A204.1 (cell line): ENCODE results near the gene MRPL43.

Source experiments
- FAIRE-seq: peaks from 2 replicates; lab custom pipeline; 2012; peaks lifted over from hg19 to GRCh38; lab: Jason Lieb, UNC

Gene MRPL43

GRCh38 chr10:101002456-101002855, 15.2 kb upstream of the MRPL43 start:
- FAIRE-seq: no peak

GRCh38 chr10:101001659-101002035, 14.3 kb upstream of the MRPL43 start:
- no peak for FAIRE-seq

- FAIRE-seq: no peak
Measured at GRCh38 chr10:101000915-101001658, 13.8 kb upstream of the MRPL43 start.

GRCh38 chr10:101000127-101000914, 13.0 kb upstream of the MRPL43 start:
- no peak for FAIRE-seq

GRCh38 chr10:100999742-101000126, 12.4 kb upstream of the MRPL43 start, which contains the start of gene LZTS2:
LZTS2 (plus strand) TSS chr10:100999808; CDS start chr10:101002539, 2,731 bp downstream.
- FAIRE-seq: no peak

- no peak for FAIRE-seq
Measured at GRCh38 chr10:100998991-100999741, 11.9 kb upstream of the MRPL43 start.

GRCh38 chr10:100998183-100998990, 11.1 kb upstream of the MRPL43 start:
- no peak for FAIRE-seq

GRCh38 chr10:100997360-100998182, 10.3 kb upstream of the MRPL43 start:
- no peak for FAIRE-seq

- FAIRE-seq: no peak
Measured at GRCh38 chr10:100996678-100997359, 9.5 kb upstream of the MRPL43 start.

GRCh38 chr10:100995181-100995580, 7.9 kb upstream of the MRPL43 start:
- FAIRE-seq: no peak

- FAIRE-seq: peak; percentile 52
Measured at GRCh38 chr10:100993986-100994708, 6.8 kb upstream of the MRPL43 start.

GRCh38 chr10:100989088-100989487, 1.8 kb upstream of the MRPL43 start:
- no peak for FAIRE-seq

GRCh38 chr10:100988166-100988565, 869 bp upstream of the MRPL43 start:
- FAIRE-seq: no peak

- FAIRE-seq: no peak
Measured at GRCh38 chr10:100987685-100988049, 370 bp upstream of the MRPL43 start.

- FAIRE-seq: no peak
Measured at GRCh38 chr10:100986623-100986951, 710 bp downstream of the MRPL43 start.

- no peak for FAIRE-seq
Measured at GRCh38 chr10:100985336-100985735, 2.0 kb downstream of the MRPL43 start.

- FAIRE-seq: no peak
Measured at GRCh38 chr10:100984672-100985177, 2.6 kb downstream of the MRPL43 start.

- no peak for FAIRE-seq
Measured at GRCh38 chr10:100983868-100984671, 3.2 kb downstream of the MRPL43 start.
